OCI-LY1 (cell line): ENCODE results near the gene FUT8.
"Not testable (repeated sequence)": the region's sequence is repeated elsewhere in the genome, so short reads cannot be mapped to it uniquely, and the experiment has no call there.

ENCODE experiments used
- H2AFZ ChIP-seq: fragments of 200-600 bp; sonication (generic), shearing (Covaris generic); 2 replicates; pipeline ENCODE4 v1.6.0; 2014; ENCODE audit warnings: antibody characterized with exemption, mild to moderate bottlenecking, low read length
- H3F3A ChIP-seq: fragments of 200-600 bp; sonication (generic), shearing (Covaris generic); 2 replicates; pipeline ENCODE4 v1.6.0; 2014; ENCODE audit warnings: mild to moderate bottlenecking, antibody characterized with exemption, low read length, moderate library complexity; ENCODE audit not compliant: insufficient read depth
- H3K27ac ChIP-seq: fragments of 200-600 bp; sonication (generic); 2 replicates; pipeline ENCODE4 v1.5.1; 2014; ENCODE audit warnings: low read length, mixed run types, mild to moderate bottlenecking, low read depth; ENCODE audit not compliant: poor library complexity, severe bottlenecking
- H3K27me3 ChIP-seq: fragments of 200-600 bp; sonication (generic); 2 replicates; pipeline ENCODE4 v1.6.0; 2014; ENCODE audit warnings: antibody characterized with exemption, mild to moderate bottlenecking, low read length, moderate library complexity; ENCODE audit not compliant: insufficient read depth
- H3K36me3 ChIP-seq: fragments of 200-600 bp; sonication (generic); 2 replicates; pipeline ENCODE4 v1.6.1; 2014; ENCODE audit warnings: mild to moderate bottlenecking, antibody characterized with exemption, low read length, moderate library complexity, mixed read lengths; ENCODE audit not compliant: insufficient read depth
- H3K4me1 ChIP-seq: fragments of 200-600 bp; sonication (generic); 2 replicates; pipeline ENCODE4 v1.5.1; 2014; ENCODE audit warnings: mild to moderate bottlenecking, low read length, moderate library complexity; ENCODE audit not compliant: insufficient read depth, severe bottlenecking
- H3K4me2 ChIP-seq: fragments of 200-600 bp; sonication (generic), shearing (Covaris generic); 2 replicates; pipeline ENCODE4 v1.6.1; 2014; ENCODE audit warnings: low read length
- H3K4me3 ChIP-seq: fragments of 200-600 bp; sonication (generic); 2 replicates; pipeline ENCODE4 v1.5.1; 2014; ENCODE audit warnings: low read length, low read depth, mild to moderate bottlenecking, mixed read lengths; ENCODE audit not compliant: poor library complexity, severe bottlenecking
- H3K79me2 ChIP-seq: fragments of 200-600 bp; shearing (Covaris generic); 2 replicates; pipeline ENCODE4 v1.6.1; 2016; ENCODE audit warnings: mixed run types, low read length, mixed read lengths; ENCODE audit not compliant: insufficient read depth
- H3K9ac ChIP-seq: fragments of 200-600 bp; sonication (generic), shearing (Covaris generic); 2 replicates; pipeline ENCODE4 v1.6.1; 2014; ENCODE audit warnings: mild to moderate bottlenecking, low read length, mixed read lengths
- H3K9me2 ChIP-seq: fragments of 200-600 bp; sonication (generic), shearing (Covaris generic); 2 replicates; pipeline ENCODE4 v1.6.1; 2014; ENCODE audit warnings: low read depth, mild to moderate bottlenecking, low read length, mixed read lengths
- H3K9me3 ChIP-seq: fragments of 200-600 bp; shearing (Covaris generic); 2 replicates; pipeline ENCODE4 v1.6.1; 2014; ENCODE audit warnings: low read length, mixed read lengths
- H4K20me1 ChIP-seq: fragments of 200-600 bp; sonication (generic), shearing (Covaris generic); 2 replicates; pipeline ENCODE4 v1.6.0; 2016; ENCODE audit warnings: mild to moderate bottlenecking, low read length; ENCODE audit not compliant: insufficient read depth
- EZH2 ChIP-seq: fragments of 200-600 bp; sonication (generic), shearing (Covaris generic); IDR thresholded peaks from 2 replicates; pipeline ENCODE4 v1.8.0; 2017; ENCODE audit warnings: borderline replicate concordance, mixed run types, mild to moderate bottlenecking, antibody characterized with exemption, low read length, moderate library complexity, mixed read lengths
- TF ChIP-seq, protein P1 (sequence below): fragments of 200-600 bp; sonication (generic), shearing (Covaris generic); IDR thresholded peaks from 2 replicates; pipeline ENCODE4 v1.5.1; 2017; ENCODE audit warnings: mild to moderate bottlenecking, antibody characterized with exemption, low read length, moderate library complexity, mixed read lengths

Gene FUT8

DNA sequence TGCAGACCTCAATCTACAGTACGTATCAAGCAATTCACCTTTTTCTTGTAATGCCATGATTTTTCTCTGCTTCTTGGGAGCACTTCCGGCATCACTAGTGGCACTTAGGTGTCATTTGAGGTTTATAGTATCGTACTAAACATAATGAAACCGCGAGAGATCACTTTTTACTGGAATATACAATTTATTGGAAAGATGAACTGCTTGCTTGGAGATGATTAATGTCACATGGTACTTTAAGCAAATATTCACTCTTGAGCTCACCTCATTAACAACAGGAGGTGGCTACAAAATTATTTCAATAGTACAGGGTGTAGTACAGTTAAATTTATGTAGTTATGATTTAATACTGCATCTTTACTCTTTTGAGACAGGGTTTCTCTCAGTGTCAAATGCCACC is 11.5 kb downstream of the FUT8 start:
- Histone ChIP-seq H3K27me3 (no peaks in the 10 kb centered on the region), H3K4me2 (no peak overlapping the region), H3K4me1 (no peaks in the 10 kb centered on the region), H2AFZ (no peak overlapping the region), H3K9me2 (no peaks in the 10 kb centered on the region), H3K27ac (no peak overlapping the region), H3K9me3 (no peaks in the 10 kb centered on the region), H3F3A (no peaks in the 10 kb centered on the region), H3K4me3 (no peak overlapping the region), H3K36me3 (peaks cover 11% of the 10 kb centered on the region; the same call in 1 of the 2 replicates), H3K79me2 (peaks cover 82% of the 10 kb centered on the region), H3K9ac (no peak overlapping the region), H4K20me1 (no peaks in the 10 kb centered on the region)
- TF ChIP-seq, protein P1, sequence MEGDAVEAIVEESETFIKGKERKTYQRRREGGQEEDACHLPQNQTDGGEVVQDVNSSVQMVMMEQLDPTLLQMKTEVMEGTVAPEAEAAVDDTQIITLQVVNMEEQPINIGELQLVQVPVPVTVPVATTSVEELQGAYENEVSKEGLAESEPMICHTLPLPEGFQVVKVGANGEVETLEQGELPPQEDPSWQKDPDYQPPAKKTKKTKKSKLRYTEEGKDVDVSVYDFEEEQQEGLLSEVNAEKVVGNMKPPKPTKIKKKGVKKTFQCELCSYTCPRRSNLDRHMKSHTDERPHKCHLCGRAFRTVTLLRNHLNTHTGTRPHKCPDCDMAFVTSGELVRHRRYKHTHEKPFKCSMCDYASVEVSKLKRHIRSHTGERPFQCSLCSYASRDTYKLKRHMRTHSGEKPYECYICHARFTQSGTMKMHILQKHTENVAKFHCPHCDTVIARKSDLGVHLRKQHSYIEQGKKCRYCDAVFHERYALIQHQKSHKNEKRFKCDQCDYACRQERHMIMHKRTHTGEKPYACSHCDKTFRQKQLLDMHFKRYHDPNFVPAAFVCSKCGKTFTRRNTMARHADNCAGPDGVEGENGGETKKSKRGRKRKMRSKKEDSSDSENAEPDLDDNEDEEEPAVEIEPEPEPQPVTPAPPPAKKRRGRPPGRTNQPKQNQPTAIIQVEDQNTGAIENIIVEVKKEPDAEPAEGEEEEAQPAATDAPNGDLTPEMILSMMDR: no peak
- no peak for TF ChIP-seq EZH2

DNA sequence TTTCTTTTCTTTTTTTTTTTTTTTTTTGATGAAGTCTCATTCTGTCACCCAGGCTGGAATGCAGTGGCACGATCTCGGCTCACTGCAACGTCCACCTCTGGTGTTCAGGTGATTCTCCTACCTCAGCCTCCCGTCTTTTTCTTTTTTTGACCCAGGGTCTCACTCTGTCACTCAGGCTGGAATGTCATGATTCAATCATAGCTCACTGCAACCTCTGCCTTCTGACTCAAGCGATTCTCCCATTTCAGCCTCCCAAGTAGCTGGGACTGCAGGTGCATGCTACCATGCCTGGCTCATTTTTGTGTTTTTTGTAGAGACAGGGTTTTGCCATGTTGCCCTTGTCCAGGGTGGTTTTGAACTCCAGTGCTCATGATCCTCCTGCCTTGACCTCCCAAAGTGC is 12.0 kb downstream of the FUT8 start:
- no peaks in the 10 kb centered on the region for H3K9me2 ChIP-seq
- H3K4me2 ChIP-seq: no peak overlapping the region
- H3K36me3 ChIP-seq: peaks cover 11% of the 10 kb centered on the region; the same call in 1 of the 2 replicates
- H3K27me3 ChIP-seq: no peaks in the 10 kb centered on the region
- H2AFZ ChIP-seq: no peak overlapping the region
- no peaks in the 10 kb centered on the region for H3F3A ChIP-seq
- no peaks in the 10 kb centered on the region for H3K9me3 ChIP-seq
- H3K79me2 ChIP-seq: peaks cover 83% of the 10 kb centered on the region
- TF ChIP-seq, protein P1: no peak
- no peak for TF ChIP-seq EZH2
- H3K27ac ChIP-seq: no peak overlapping the region
- H3K4me3 ChIP-seq: no peak overlapping the region
- no peaks in the 10 kb centered on the region for H4K20me1 ChIP-seq
- no peaks in the 10 kb centered on the region for H3K4me1 ChIP-seq
- no peak overlapping the region for H3K9ac ChIP-seq

DNA sequence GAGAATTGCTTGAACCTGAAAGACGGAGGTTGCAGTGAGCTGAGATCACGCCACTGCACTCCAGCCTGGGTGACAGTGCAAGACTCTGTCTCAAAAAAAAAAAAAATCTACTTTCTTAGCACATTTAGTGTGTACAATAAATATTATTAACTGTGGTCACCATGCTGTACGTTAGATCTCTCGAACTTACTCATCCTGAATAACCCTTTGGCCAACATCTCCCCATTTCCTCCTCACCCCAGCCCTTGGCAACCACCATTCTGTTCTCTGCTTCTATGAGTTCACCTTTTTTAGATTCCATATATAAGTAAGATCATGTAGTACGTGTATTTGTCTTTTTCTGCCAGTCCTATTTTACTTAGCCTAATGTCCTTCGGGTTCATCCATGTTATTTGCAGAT is 13.4 kb downstream of the FUT8 start:
- H3K9me3 ChIP-seq: no peaks in the 10 kb centered on the region
- H3K9ac ChIP-seq: no peak overlapping the region
- no peaks in the 10 kb centered on the region for H3F3A ChIP-seq
- H3K4me2 ChIP-seq: no peak overlapping the region
- TF ChIP-seq EZH2: no peak
- TF ChIP-seq, protein P1: no peak
- H3K9me2 ChIP-seq: no peaks in the 10 kb centered on the region
- no peak overlapping the region for H3K4me3 ChIP-seq
- H3K79me2 ChIP-seq: peaks cover 81% of the 10 kb centered on the region
- H4K20me1 ChIP-seq: no peaks in the 10 kb centered on the region
- no peaks in the 10 kb centered on the region for H3K4me1 ChIP-seq
- H3K36me3 ChIP-seq: peaks cover 11% of the 10 kb centered on the region; the same call in 1 of the 2 replicates
- H3K27me3 ChIP-seq: no peaks in the 10 kb centered on the region
- H3K27ac ChIP-seq: no peak overlapping the region
- H2AFZ ChIP-seq: no peak overlapping the region

DNA sequence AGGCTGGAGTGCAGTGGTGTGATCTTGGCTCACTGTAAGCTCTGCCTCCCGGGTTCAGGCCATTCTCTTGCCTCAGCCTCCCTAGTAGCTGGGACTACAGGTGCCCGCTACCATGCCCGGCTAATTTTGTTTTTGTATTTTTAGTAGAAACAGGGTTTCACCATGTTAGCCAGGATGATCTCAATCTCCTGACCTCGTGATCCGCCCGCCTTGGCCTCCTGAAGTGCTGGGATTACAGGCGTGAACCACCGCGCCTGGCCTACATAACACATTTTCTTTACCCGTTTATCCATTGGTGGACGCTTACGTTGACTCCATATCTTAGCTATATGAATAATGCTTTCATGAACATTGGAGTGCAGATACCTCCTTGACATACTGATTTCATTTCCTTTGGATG is 14.4 kb downstream of the FUT8 start:
- peaks cover 82% of the 10 kb centered on the region for H3K79me2 ChIP-seq
- H3K36me3 ChIP-seq: peaks cover 11% of the 10 kb centered on the region; the same call in 1 of the 2 replicates
- not testable (repeated sequence) for H3K27me3 ChIP-seq, H3F3A ChIP-seq, H3K9me3 ChIP-seq, H3K9me2 ChIP-seq, H3K4me2 ChIP-seq, H4K20me1 ChIP-seq, H3K4me1 ChIP-seq, H3K27ac ChIP-seq, H3K9ac ChIP-seq, H3K4me3 ChIP-seq, H2AFZ ChIP-seq
